H1 (cell line): ENCODE measurements around the gene AGFG1. TPM values are rescaled to one million over a fixed set of nuclear protein-coding genes. Genes with fewer than 3 reads are reported as not detected.

Source experiments
- CTCF ChIA-PET: fragments of 300-600 bp; sonication (Branson Sonifier 250); formaldehyde crosslinking; loops from one replicate; lab custom pipeline; 2021; ENCODE audit not compliant: partially characterized antibody; lab: Charles Lee
- POLR2A ChIA-PET: fragments of 300-600 bp; sonication (Branson Sonifier 250); formaldehyde crosslinking; loops from one replicate; lab custom pipeline; 2021; ENCODE audit warnings: inconsistent platforms; ENCODE audit not compliant: partially characterized antibody; lab: Charles Lee
- DNase-seq, 2 experiments: peaks; one replicate each; pipeline versions ENCODE4 v3.0.0 to v3.0.0-alpha.2; 2010 to 2022; ENCODE audit warnings: low spot score in 2 of 2, low read depth in 1 of 2, mixed read lengths in 1 of 2
- FAIRE-seq: peaks from 2 replicates; lab custom pipeline; 2011; peaks lifted over from hg19 to GRCh38; lab: Jason Lieb, UNC
- H2AFZ ChIP-seq: 2 replicates; pipeline ENCODE4 v1.8.1; 2012; ENCODE audit warnings: low read length, inconsistent platforms
- H2AK5ac ChIP-seq: 2 replicates; pipeline ENCODE4 v1.6.1; 2013; ENCODE audit warnings: low read depth, low read length
- H2BK120ac ChIP-seq: replicated peaks from 2 replicates; pipeline ENCODE3; 2013; ENCODE audit warnings: low read depth, low read length, inconsistent platforms
- H2BK12ac ChIP-seq: 2 replicates; pipeline ENCODE4 v1.6.1; 2013; ENCODE audit warnings: low read depth, low read length
- H2BK15ac ChIP-seq: 2 replicates; pipeline ENCODE4 v1.6.1; 2013; ENCODE audit warnings: low read length
- H2BK20ac ChIP-seq: 2 replicates; pipeline ENCODE4 v1.6.1; 2013; ENCODE audit warnings: low read length
- H2BK5ac ChIP-seq: 2 replicates; pipeline ENCODE4 v1.6.1; 2013; ENCODE audit warnings: low read depth, low read length
- H3K14ac ChIP-seq: 2 replicates; pipeline ENCODE4 v1.6.1; 2013; ENCODE audit warnings: inconsistent platforms; ENCODE audit not compliant: insufficient read length
- H3K18ac ChIP-seq: 2 replicates; pipeline ENCODE4 v1.6.1; 2013; ENCODE audit warnings: low read length; ENCODE audit errors: extremely low read depth
- H3K23ac ChIP-seq: 2 replicates; pipeline ENCODE4 v1.6.1; 2013; ENCODE audit warnings: inconsistent platforms; ENCODE audit not compliant: insufficient read length
- H3K23me2 ChIP-seq: 2 replicates; pipeline ENCODE4 v1.6.1; 2013; ENCODE audit warnings: low read depth, low read length
- H3K27ac ChIP-seq: 2 replicates; pipeline ENCODE4 v1.6.1; 2011; ENCODE audit warnings: low read depth, low read length, inconsistent platforms
- H3K27me3 ChIP-seq, 4 experiments: replicated peaks in 1 of 4; 1 replicate in 1 of 4; 2 replicates in 3 of 4; pipeline versions ENCODE4 v1.6.1 to v1.8.1; 2011 to 2013; ENCODE audit warnings: low read length in 3 of 4, mild to moderate bottlenecking in 3 of 4, inconsistent platforms in 2 of 4, mixed read lengths in 2 of 4, moderate library complexity in 1 of 4; ENCODE audit not compliant: control insufficient read depth in 3 of 4, insufficient read depth in 3 of 4; ENCODE audit errors: extremely low read depth in 1 of 4
- H3K36me3 ChIP-seq, 4 experiments: 2 replicates each; pipeline versions ENCODE4 v1.6.1 to v1.8.1; 2011 to 2013; ENCODE audit warnings: mild to moderate bottlenecking in 4 of 4, low read length in 3 of 4, moderate library complexity in 2 of 4, control low read depth in 1 of 4, inconsistent platforms in 1 of 4; ENCODE audit not compliant: insufficient read depth in 4 of 4, control insufficient read depth in 2 of 4
- H3K4ac ChIP-seq: replicated peaks from 2 replicates; pipeline ENCODE3; 2013; ENCODE audit warnings: low read length, low read depth, mixed read lengths, inconsistent platforms; ENCODE audit not compliant: insufficient read length
- H3K4me1 ChIP-seq, 4 experiments: replicated peaks in 1 of 4; 1 replicate in 1 of 4; 2 replicates in 3 of 4; pipeline versions ENCODE4 v1.6.1 to v1.8.1; 2011 to 2013; ENCODE audit warnings: low read length in 3 of 4, inconsistent platforms in 2 of 4, mixed read lengths in 1 of 4; ENCODE audit not compliant: insufficient read depth in 4 of 4, control insufficient read depth in 3 of 4
- H3K4me2 ChIP-seq, 2 experiments: 2 replicates each; pipeline versions ENCODE4 v1.6.1 to v1.8.1; 2011 to 2013; ENCODE audit warnings: low read depth in 2 of 2, low read length in 2 of 2, control low read depth in 1 of 2, inconsistent platforms in 1 of 2, mild to moderate bottlenecking in 1 of 2; ENCODE audit not compliant: insufficient read depth in 1 of 2
- H3K4me3 ChIP-seq, 4 experiments: fragments of 200-600, 300-600 bp in 1 of 4; sonication (generic), shearing (Covaris generic), sonication (Bioruptor Twin) in 1 of 4; 2 replicates each; pipeline versions ENCODE4 v1.5.1 to v1.8.1; 2011 to 2016; ENCODE audit warnings: low read length in 4 of 4, low read depth in 3 of 4, control low read depth in 2 of 4, inconsistent platforms in 2 of 4, mild to moderate bottlenecking in 2 of 4, mixed read lengths in 1 of 4, moderate library complexity in 1 of 4; ENCODE audit not compliant: insufficient read depth in 2 of 4; ENCODE audit errors: extremely low read depth in 1 of 4
- H3K56ac ChIP-seq: replicated peaks from 2 replicates; pipeline ENCODE3; 2013; ENCODE audit warnings: low read depth, mild to moderate bottlenecking, mixed read lengths, low read length, inconsistent platforms; ENCODE audit not compliant: insufficient read length
- H3K79me1 ChIP-seq: 2 replicates; pipeline ENCODE4 v1.6.1; 2013; ENCODE audit warnings: low read depth, low read length, control low read depth
- H3K79me2 ChIP-seq, 2 experiments: 2 replicates each; pipeline versions ENCODE4 v1.6.1 to v1.8.1; 2012 to 2013; ENCODE audit warnings: low read length in 2 of 2, mild to moderate bottlenecking in 2 of 2, inconsistent platforms in 1 of 2; ENCODE audit not compliant: insufficient read depth in 2 of 2, control insufficient read depth in 1 of 2
- H3K9ac ChIP-seq, 4 experiments: replicated peaks in 1 of 4; 1 replicate in 1 of 4; 2 replicates in 3 of 4; pipeline versions ENCODE4 v1.6.1 to v1.8.1; 2011 to 2013; ENCODE audit warnings: low read depth in 3 of 4, low read length in 3 of 4, control low read depth in 2 of 4, mild to moderate bottlenecking in 2 of 4, moderate library complexity in 2 of 4, inconsistent platforms in 1 of 4; ENCODE audit errors: extremely low read depth in 1 of 4
- H3K9me3 ChIP-seq, 2 experiments: 2 replicates each; pipeline versions ENCODE4 v1.6.1 to v1.8.1; 2012 to 2013; ENCODE audit warnings: mild to moderate bottlenecking in 2 of 2, moderate library complexity in 2 of 2, control low read depth in 1 of 2, inconsistent platforms in 1 of 2, low read depth in 1 of 2, low read length in 1 of 2, mixed read lengths in 1 of 2; ENCODE audit not compliant: insufficient read depth in 2 of 2
- H4K20me1 ChIP-seq, 2 experiments: replicated peaks in 1 of 2; 2 replicates each; pipeline versions ENCODE3 to v1.8.1; 2011 to 2013; ENCODE audit warnings: inconsistent platforms in 2 of 2, low read length in 2 of 2, mild to moderate bottlenecking in 1 of 2; ENCODE audit not compliant: insufficient read depth in 2 of 2, control insufficient read depth in 1 of 2
- H4K5ac ChIP-seq: 2 replicates; pipeline ENCODE4 v1.6.1; 2013; ENCODE audit warnings: low read length, low read depth, mixed read lengths, inconsistent platforms; ENCODE audit not compliant: insufficient read length
- H4K8ac ChIP-seq: 2 replicates; pipeline ENCODE4 v1.8.0; 2013; ENCODE audit warnings: mild to moderate bottlenecking, moderate library complexity, low read length, inconsistent platforms; ENCODE audit not compliant: insufficient read depth; ENCODE audit errors: extremely low read depth
- H4K91ac ChIP-seq: replicated peaks from 2 replicates; pipeline ENCODE3; 2013; ENCODE audit warnings: low read length, mixed read lengths, inconsistent platforms; ENCODE audit not compliant: insufficient read length
- ATF2 ChIP-seq: IDR thresholded peaks from 2 replicates; pipeline ENCODE4 v1.6.1; 2012; ENCODE audit warnings: low read length, inconsistent platforms
- BACH1 ChIP-seq: IDR thresholded peaks from 2 replicates; pipeline ENCODE4 v1.6.1; 2012; ENCODE audit warnings: low read length, improper control_type of control experiment
- CBX5 ChIP-seq: fragments of 300-800, 300-1000 bp; sonication (generic); IDR thresholded peaks from 2 replicates; pipeline ENCODE4 v1.7.1; 2016; ENCODE audit warnings: antibody characterized with exemption, low read length, low read depth
- EGR1 ChIP-seq: IDR thresholded peaks from 2 replicates; pipeline ENCODE4 v1.6.1; 2011; ENCODE audit warnings: low read depth, low read length, borderline replicate concordance
- EP300 ChIP-seq, 2 experiments: IDR thresholded peaks; 1 replicate in 1 of 2; 2 replicates in 1 of 2; pipeline ENCODE4 v1.6.1; 2011 to 2012; ENCODE audit warnings: low read depth in 2 of 2, low read length in 2 of 2, mild to moderate bottlenecking in 2 of 2, borderline replicate concordance in 1 of 2, inconsistent platforms in 1 of 2, moderate library complexity in 1 of 2
- GTF2F1 ChIP-seq: IDR thresholded peaks from 2 replicates; pipeline ENCODE4 v1.6.1; 2012; ENCODE audit warnings: low read depth, low read length, improper control_type of control experiment, borderline replicate concordance
- JUN ChIP-seq: IDR thresholded peaks from 2 replicates; pipeline ENCODE4 v1.6.1; 2011; ENCODE audit warnings: low read depth, mild to moderate bottlenecking, improper control_type of control experiment, low read length
- POLR2AphosphoS5 ChIP-seq: IDR thresholded peaks from 2 replicates; pipeline ENCODE4 v1.6.1; 2011; ENCODE audit warnings: low read depth, low read length
- SAP30 ChIP-seq: fragments of 300-600 bp; sonication (generic); IDR thresholded peaks from 2 replicates; pipeline ENCODE4 v1.7.1; 2012; ENCODE audit warnings: low read length, moderate library complexity, mild to moderate bottlenecking, inconsistent platforms; ENCODE audit not compliant: insufficient read depth, insufficient replicate concordance
- TAF1 ChIP-seq: IDR thresholded peaks from 2 replicates; pipeline ENCODE4 v1.6.1; 2011; ENCODE audit warnings: mild to moderate bottlenecking, low read depth, low read length
- WGBS, 2 experiments: shearing (Covaris generic) in 1 of 2; methylation state at CpG; one replicate each; pipeline versions ENCODE4 v1.1.6 to v1.1.7; 2013 to 2015; ENCODE audit warnings: low lambda C conversion rate in 2 of 2, mixed read lengths in 2 of 2, inconsistent platforms in 1 of 2, low coverage in 1 of 2, missing lambda C conversion rate in 1 of 2; ENCODE audit not compliant: insufficient replicate concordance in 2 of 2, insufficient coverage in 1 of 2, insufficient read length in 1 of 2; ENCODE audit errors: extremely low coverage in 1 of 2, missing lambda C conversion rate in 1 of 2; 5-methylcytosine and 5-hydroxymethylcytosine counted together
- polyA plus RNA-seq, 7 experiments: library from polyadenylated mRNA; depleted of rRNA in 3 of 7; stranded (reverse) in 5 of 7; unstranded in 2 of 7; fragments of >200 nt in 5 of 7; fragments of 200-250 nt in 2 of 7; gene quantifications; 1 replicate in 5 of 7; 2 replicates in 1 of 7; 4 replicates in 1 of 7; pipeline versions ENCODE4 v1.2.1 to v1.2.3, GENCODE V29; 2011 to 2013; ENCODE audit warnings: missing spikeins in 2 of 7, mixed read lengths in 2 of 7
- total RNA-seq: library from RNA; stranded (reverse); fragmentation: NEBNext Ultra II Directional; extraction: Animal tissue kit (Norgen Biotek cat#: 25700); gene quantifications from 2 replicates; pipeline ENCODE4 v1.2.1, GENCODE V29; 2021
- TF ChIP-seq, protein P1 (sequence below): IDR thresholded peaks from 2 replicates; pipeline ENCODE4 v1.6.1; 2012; ENCODE audit warnings: inconsistent platforms

AGFG1 gene
- total and polyA plus RNA-seq, 2 of the 8 experiments (the other 6 are each of a cell fraction or from before 2014, with no cell fraction given): 102 to 147 TPM

- no peak overlapping the region for H4K91ac ChIP-seq
- H3K23ac ChIP-seq: no peak overlapping the region
- no peak overlapping the region for H3K18ac ChIP-seq
- CTCF ChIA-PET: interaction anchor here (1.5 kb wide), 1 partner anchor 9 kb away, joined by 6 read pairs; no protein-coding TSS in a partner anchor
- H3K9ac ChIP-seq: no peak overlapping the region
- no peak overlapping the region for H3K14ac ChIP-seq
- no peak overlapping the region for H2AFZ ChIP-seq
- POLR2A ChIA-PET: interaction anchor here (0.7 kb wide), 1 partner anchor 9 kb away, joined by 3 read pairs; no protein-coding TSS in a partner anchor
- no peak for FAIRE-seq
- H4K8ac ChIP-seq: no peak overlapping the region
- H3K27ac ChIP-seq: no peak overlapping the region
- H2BK5ac ChIP-seq: no peak overlapping the region
- H3K9me3 ChIP-seq: no peaks in the 10 kb centered on the region
- 76% methylated on average over 3 of the region's 3 CpGs; no CpG with 5 or more reads in 1 of the 2 experiments for WGBS, 2 experiments
- H3K79me2 ChIP-seq: peaks cover 8 to 96% of the 10 kb centered on the region in 2 experiments; a peak in 3 of 4 replicates
- peaks cover 2% of the 10 kb centered on the region; the same call in 1 of the 2 replicates for H3K79me1 ChIP-seq
- H4K20me1 ChIP-seq: peaks cover 8 to 17% of the 10 kb centered on the region in 2 experiments
- H3K56ac ChIP-seq: no peak overlapping the region
- no peak overlapping the region for H4K5ac ChIP-seq
- no peak overlapping the region for H2BK20ac ChIP-seq
- DNase-seq: no peak
- no peak overlapping the region for H3K4ac ChIP-seq
- no peaks in the 10 kb centered on the region for H3K27me3 ChIP-seq
- no peaks in the 10 kb centered on the region; the same call in 1 of the 2 replicates for H3K23me2 ChIP-seq
- no peak overlapping the region for H3K4me3 ChIP-seq
- H2BK15ac ChIP-seq: no peak overlapping the region
- no peak overlapping the region for H3K4me2 ChIP-seq
- H2BK12ac ChIP-seq: no peak overlapping the region
- H2BK120ac ChIP-seq: no peak overlapping the region
- H3K4me1 ChIP-seq: no peaks in the 10 kb centered on the region
- peaks cover 0 to 14% (median 0%) of the 10 kb centered on the region in 4 experiments; a peak in 3 of 8 replicates for H3K36me3 ChIP-seq
- H2AK5ac ChIP-seq: no peak overlapping the region
- TF ChIP-seq BACH1: no peak
- no peak for TF ChIP-seq TAF1
- TF ChIP-seq GTF2F1: no peak
- TF ChIP-seq JUN: no peak
- no peak for TF ChIP-seq SAP30
- TF ChIP-seq, protein P1, sequence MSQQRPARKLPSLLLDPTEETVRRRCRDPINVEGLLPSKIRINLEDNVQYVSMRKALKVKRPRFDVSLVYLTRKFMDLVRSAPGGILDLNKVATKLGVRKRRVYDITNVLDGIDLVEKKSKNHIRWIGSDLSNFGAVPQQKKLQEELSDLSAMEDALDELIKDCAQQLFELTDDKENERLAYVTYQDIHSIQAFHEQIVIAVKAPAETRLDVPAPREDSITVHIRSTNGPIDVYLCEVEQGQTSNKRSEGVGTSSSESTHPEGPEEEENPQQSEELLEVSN: no peak
- TF ChIP-seq EP300 (IDR thresholded peaks at IDR 0.05; ENCODE audit: borderline replicate concordance in 1 of 2, low read depth in 2 of 2, low read length in 2 of 2): no peak
- no peak for TF ChIP-seq EGR1
- TF ChIP-seq POLR2AphosphoS5: no peak
- no peak for TF ChIP-seq ATF2
- no peak for TF ChIP-seq CBX5
These were observed 19.4 kb downstream of the AGFG1 start for GRCh38 chr2:227491386-227491785.
